H1 (cell line): Measurements from ENCODE around the gene PIAS2.

Experiments
- CTCF ChIP-seq, 3 experiments: IDR thresholded peaks; 1 replicate in 2 of 3; 2 replicates in 1 of 3; pipeline versions ENCODE4 v1.5.1 to v1.6.1; 2011; ENCODE audit warnings: low read length in 3 of 3, mild to moderate bottlenecking in 3 of 3, inconsistent platforms in 2 of 3, low read depth in 1 of 3, moderate library complexity in 1 of 3; ENCODE audit not compliant: insufficient read depth in 1 of 3; ENCODE audit errors: control extremely low read depth in 1 of 3
- EP300 ChIP-seq, 2 experiments: IDR thresholded peaks; 1 replicate in 1 of 2; 2 replicates in 1 of 2; pipeline ENCODE4 v1.6.1; 2011 to 2012; ENCODE audit warnings: low read depth in 2 of 2, low read length in 2 of 2, mild to moderate bottlenecking in 2 of 2, borderline replicate concordance in 1 of 2, inconsistent platforms in 1 of 2, moderate library complexity in 1 of 2
- GABPA ChIP-seq: IDR thresholded peaks from 2 replicates; pipeline ENCODE4 v1.6.1; 2011; ENCODE audit warnings: mild to moderate bottlenecking, low read length, moderate library complexity, borderline replicate concordance; ENCODE audit not compliant: insufficient read depth
- GTF2F1 ChIP-seq: IDR thresholded peaks from 2 replicates; pipeline ENCODE4 v1.6.1; 2012; ENCODE audit warnings: low read depth, low read length, improper control_type of control experiment, borderline replicate concordance
- KDM1A ChIP-seq: fragments of 200-600, 300-600 bp; sonication (generic); IDR thresholded peaks from 2 replicates; pipeline ENCODE4 v1.7.1; 2016; ENCODE audit warnings: mild to moderate bottlenecking, low read length, borderline replicate concordance
- POLR2A ChIP-seq, 2 experiments: IDR thresholded peaks; 1 replicate in 1 of 2; 2 replicates in 1 of 2; pipeline ENCODE4 v1.6.1; 2011; ENCODE audit warnings: low read depth in 2 of 2, low read length in 2 of 2, mild to moderate bottlenecking in 2 of 2; ENCODE audit errors: control extremely low read depth in 1 of 2
- RAD21 ChIP-seq, 2 experiments: IDR thresholded peaks in 1 of 2; conservative IDR thresholded peaks in 1 of 2; 2 replicates each; pipeline ENCODE4 v1.6.1; 2011; ENCODE audit warnings: low read depth in 2 of 2, low read length in 2 of 2, improper control_type of control experiment in 1 of 2, inconsistent platforms in 1 of 2, mild to moderate bottlenecking in 1 of 2, moderate library complexity in 1 of 2
- USF2 ChIP-seq: IDR thresholded peaks from 2 replicates; pipeline ENCODE4 v1.6.1; 2011; ENCODE audit warnings: low read length, improper control_type of control experiment

GRCh38 chr18:46920653-46921052 is 3.3 kb upstream of the PIAS2 start:
- TF ChIP-seq USF2 (no peak), POLR2A (IDR thresholded peaks at IDR 0.05; ENCODE audit: control extremely low read depth in 1 of 2, low read depth in 2 of 2, low read length in 2 of 2) (no peak), EP300 (IDR thresholded peaks at IDR 0.05; ENCODE audit: borderline replicate concordance in 1 of 2, low read depth in 2 of 2, low read length in 2 of 2) (no peak), RAD21 (IDR thresholded peaks at IDR 0.05 in 1 of 2, conservative IDR thresholded peaks at IDR 0.05 in 1 of 2; ENCODE audit: low read depth in 2 of 2, low read length in 2 of 2) (no peak), CTCF (IDR thresholded peaks at IDR 0.05; ENCODE audit: control extremely low read depth in 1 of 3, insufficient read depth in 1 of 3, low read depth in 1 of 3, low read length in 3 of 3) (no peak), KDM1A (no peak), GABPA (no peak), GTF2F1 (no peak)
